ENCODE data around the gene SYNE1. TPM values are rescaled to one million over a fixed set of nuclear protein-coding genes. Genes with fewer than 3 reads are reported as not detected.

The SYNE1 gene
- total and polyA plus RNA-seq, 9 donors: 70.4 to 279 (median 154) TPM

GRCh38 chr6:152680879-152681517, 43.8 kb upstream of the SYNE1 start:
- no peaks in the 10 kb centered on the region for H3K4me1 ChIP-seq (ENCODE audit: insufficient read depth)
- intact Hi-C loops (cut with DNase I): no loop called here
- no peak overlapping the region for H3K4me3 ChIP-seq
- H3K27me3 ChIP-seq: no peaks in the 10 kb centered on the region
- no peak overlapping the region for H3K27ac ChIP-seq
- H3K9me3 ChIP-seq: no peaks in the 10 kb centered on the region
- no peaks in the 10 kb centered on the region for H3K36me3 ChIP-seq
- TF ChIP-seq POLR2A (IDR thresholded peaks at IDR 0.05) (no peak), EP300 (IDR thresholded peaks at IDR 0.05) (no peak)
- TF ChIP-seq, protein P1, sequence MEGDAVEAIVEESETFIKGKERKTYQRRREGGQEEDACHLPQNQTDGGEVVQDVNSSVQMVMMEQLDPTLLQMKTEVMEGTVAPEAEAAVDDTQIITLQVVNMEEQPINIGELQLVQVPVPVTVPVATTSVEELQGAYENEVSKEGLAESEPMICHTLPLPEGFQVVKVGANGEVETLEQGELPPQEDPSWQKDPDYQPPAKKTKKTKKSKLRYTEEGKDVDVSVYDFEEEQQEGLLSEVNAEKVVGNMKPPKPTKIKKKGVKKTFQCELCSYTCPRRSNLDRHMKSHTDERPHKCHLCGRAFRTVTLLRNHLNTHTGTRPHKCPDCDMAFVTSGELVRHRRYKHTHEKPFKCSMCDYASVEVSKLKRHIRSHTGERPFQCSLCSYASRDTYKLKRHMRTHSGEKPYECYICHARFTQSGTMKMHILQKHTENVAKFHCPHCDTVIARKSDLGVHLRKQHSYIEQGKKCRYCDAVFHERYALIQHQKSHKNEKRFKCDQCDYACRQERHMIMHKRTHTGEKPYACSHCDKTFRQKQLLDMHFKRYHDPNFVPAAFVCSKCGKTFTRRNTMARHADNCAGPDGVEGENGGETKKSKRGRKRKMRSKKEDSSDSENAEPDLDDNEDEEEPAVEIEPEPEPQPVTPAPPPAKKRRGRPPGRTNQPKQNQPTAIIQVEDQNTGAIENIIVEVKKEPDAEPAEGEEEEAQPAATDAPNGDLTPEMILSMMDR (IDR thresholded peaks at IDR 0.05): no peak
- DNase-seq: no peak
- WGBS, 3 donors: 16 to 35% (median 22%) methylated on average over 3 of the region's 3 CpGs

- TF ChIP-seq EP300 (IDR thresholded peaks at IDR 0.05) (no peak), POLR2A (IDR thresholded peaks at IDR 0.05) (no peak)
- TF ChIP-seq, protein P1 (IDR thresholded peaks at IDR 0.05): no peak
- Histone ChIP-seq H3K4me3 (no peak overlapping the region), H3K9me3 (no peaks in the 10 kb centered on the region), H3K27ac (no peak overlapping the region), H3K27me3 (no peaks in the 10 kb centered on the region), H3K4me1 (ENCODE audit: insufficient read depth) (no peaks in the 10 kb centered on the region), H3K36me3 (no peaks in the 10 kb centered on the region)
- WGBS, 3 donors: 88 to 100% (median 89%) methylated on average over 1 of the region's 1 CpG
- DNase-seq: no peak
- intact Hi-C loops (cut with DNase I): no loop called here
These were observed 43.0 kb upstream of the SYNE1 start for GRCh38 chr6:152680151-152680550.

- TF ChIP-seq, protein P1 (IDR thresholded peaks at IDR 0.05): no peak
- TF ChIP-seq EP300 (IDR thresholded peaks at IDR 0.05) (no peak), POLR2A (IDR thresholded peaks at IDR 0.05) (no peak)
- no peaks in the 10 kb centered on the region for H3K4me1 ChIP-seq (ENCODE audit: insufficient read depth)
- no peaks in the 10 kb centered on the region for H3K9me3 ChIP-seq
- H3K36me3 ChIP-seq: no peaks in the 10 kb centered on the region
- H3K27me3 ChIP-seq: no peaks in the 10 kb centered on the region
- H3K4me3 ChIP-seq: no peak overlapping the region
- H3K27ac ChIP-seq: no peak overlapping the region
- intact Hi-C loops (cut with DNase I): loop anchor here in 2 of 4 donors (5.0 to 10.0 kb wide), 3 partner anchors 121 to 188 kb away; no protein-coding TSS in a partner anchor
- DNase-seq: no peak
These were observed 36.1 kb upstream of the SYNE1 start for GRCh38 chr6:152673236-152673635.

DNA sequence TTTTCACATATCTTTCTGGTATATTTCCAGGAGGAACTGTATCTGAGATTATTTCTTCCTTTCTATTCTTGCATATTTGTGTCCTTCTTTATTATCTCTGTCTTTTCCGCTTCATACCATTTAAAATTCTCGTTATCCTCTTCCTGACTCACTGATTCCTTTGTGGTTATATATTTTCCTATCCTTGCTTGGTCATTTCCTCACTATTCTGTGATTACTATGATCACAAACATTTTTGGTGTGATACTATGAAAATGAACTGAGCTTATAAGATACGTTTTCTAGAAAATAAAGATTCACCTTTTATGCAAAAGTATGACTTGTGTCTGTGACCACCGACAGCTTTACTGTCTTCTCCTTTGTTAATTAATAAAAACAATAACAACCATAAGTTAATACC, 34.0 kb upstream of the SYNE1 start:
- Histone ChIP-seq H3K27me3 (no peaks in the 10 kb centered on the region), H3K4me3 (no peak overlapping the region), H3K36me3 (no peaks in the 10 kb centered on the region), H3K9me3 (no peaks in the 10 kb centered on the region), H3K4me1 (ENCODE audit: insufficient read depth) (no peaks in the 10 kb centered on the region), H3K27ac (no peak overlapping the region)
- WGBS, 3 donors: 24 to 30% (median 24%) methylated on average over 4 of the region's 4 CpGs
- TF ChIP-seq POLR2A (IDR thresholded peaks at IDR 0.05): no peak
- TF ChIP-seq EP300 (IDR thresholded peaks at IDR 0.05): no peak
- TF ChIP-seq, protein P1 (IDR thresholded peaks at IDR 0.05): no peak
- DNase-seq: no peak
- intact Hi-C loops (cut with DNase I): loop anchor here in 2 of 4 donors (5.0 to 10.0 kb wide), 3 partner anchors 119 to 186 kb away; no protein-coding TSS in a partner anchor

Measured in ovary (tissue), 9 donors.